ENCODE data around the gene CACNA2D3. TPM values are rescaled to one million over a fixed set of nuclear protein-coding genes. Genes with fewer than 3 reads are reported as not detected.

The CACNA2D3 gene
- total and polyA plus RNA-seq, 12 donors: 0.51 to 43.5 (median 19.3) TPM

- Histone ChIP-seq H3K4me3 (no peak overlapping the region), H3K4me1 (no peaks in the 10 kb centered on the region), H3K27me3 (no peaks in the 10 kb centered on the region), H3K36me3 (no peaks in the 10 kb centered on the region), H3K9me3 (no peaks in the 10 kb centered on the region), H3K27ac (no peak overlapping the region)
- no peak for ATAC-seq
- TF ChIP-seq CTCF (IDR thresholded peaks at IDR 0.05): no peak
- intact Hi-C loops (cut with DNase I): no loop called here
- DNase-seq: no peak
- 63 to 75% methylated on average over 3 of the region's 3 CpGs for WGBS, 2 donors
Measured at GRCh38 chr3:54176106-54176505, 53.8 kb downstream of the CACNA2D3 start.

- Histone ChIP-seq H3K27ac (no peak overlapping the region), H3K27me3 (no peaks in the 10 kb centered on the region), H3K4me3 (no peak overlapping the region), H3K36me3 (no peaks in the 10 kb centered on the region), H3K4me1 (no peaks in the 10 kb centered on the region), H3K9me3 (no peaks in the 10 kb centered on the region)
- WGBS, 2 donors: 66 to 76% methylated on average over 3 of the region's 3 CpGs
- no peak for TF ChIP-seq CTCF (IDR thresholded peaks at IDR 0.05)
- DNase-seq (no peak), ATAC-seq (no peak)
- intact Hi-C loops (cut with DNase I): no loop called here
Measured at GRCh38 chr3:54177816-54178215, 55.5 kb downstream of the CACNA2D3 start.

GRCh38 chr3:54178376-54178775 is 56.0 kb downstream of the CACNA2D3 start:
- ATAC-seq (no peak), DNase-seq (no peak)
- Histone ChIP-seq H3K4me1 (no peaks in the 10 kb centered on the region), H3K9me3 (no peaks in the 10 kb centered on the region), H3K27ac (no peak overlapping the region), H3K27me3 (no peaks in the 10 kb centered on the region), H3K36me3 (no peaks in the 10 kb centered on the region), H3K4me3 (no peak overlapping the region)
- 82 to 89% methylated on average over 5 of the region's 5 CpGs for WGBS, 2 donors
- no peak for TF ChIP-seq CTCF (IDR thresholded peaks at IDR 0.05)
- intact Hi-C loops (cut with DNase I): no loop called here

- no peak for ATAC-seq
- no peaks in the 10 kb centered on the region for H3K9me3 ChIP-seq
- no peaks in the 10 kb centered on the region for H3K4me1 ChIP-seq
- H3K4me3 ChIP-seq: no peak overlapping the region
- intact Hi-C loops (cut with DNase I): no loop called here
- DNase-seq: no peak
- no peak overlapping the region for H3K27ac ChIP-seq
- H3K27me3 ChIP-seq: no peaks in the 10 kb centered on the region
- no peak for TF ChIP-seq CTCF (IDR thresholded peaks at IDR 0.05)
- no peaks in the 10 kb centered on the region for H3K36me3 ChIP-seq
Measured at GRCh38 chr3:54180921-54181320, 58.6 kb downstream of the CACNA2D3 start.

DNA sequence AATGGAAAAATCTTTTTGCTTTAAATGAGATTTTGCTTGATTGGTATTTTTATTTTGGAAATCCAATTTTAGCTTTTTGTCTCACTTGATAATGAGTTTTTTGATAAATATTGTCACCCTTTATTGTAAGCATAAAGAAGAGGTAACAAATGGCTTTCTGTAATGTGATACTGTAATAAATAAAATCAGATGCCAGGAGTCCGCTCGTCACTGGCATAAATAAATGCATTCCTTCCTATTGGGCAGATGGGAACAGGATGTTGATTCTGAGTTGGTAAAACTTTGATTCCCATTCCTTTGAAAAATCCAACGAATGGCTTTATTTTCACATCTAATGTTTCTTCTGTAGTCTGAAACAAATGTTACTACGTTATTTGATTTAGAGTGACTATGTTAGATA is 59.9 kb downstream of the CACNA2D3 start:
- DNase-seq (no peak), ATAC-seq (no peak)
- no peak for TF ChIP-seq CTCF (IDR thresholded peaks at IDR 0.05)
- 69 to 74% methylated on average over 4 of the region's 4 CpGs for WGBS, 2 donors
- intact Hi-C loops (cut with DNase I): no loop called here
- H3K27ac ChIP-seq: no peak overlapping the region
- H3K9me3 ChIP-seq: no peaks in the 10 kb centered on the region
- H3K4me1 ChIP-seq: no peaks in the 10 kb centered on the region
- H3K4me3 ChIP-seq: no peak overlapping the region
- H3K27me3 ChIP-seq: no peaks in the 10 kb centered on the region
- no peaks in the 10 kb centered on the region for H3K36me3 ChIP-seq
